Panc1 (cell line): Measurements from ENCODE around the gene KRT73. TPM values are rescaled to one million over a fixed set of nuclear protein-coding genes. Genes with fewer than 3 reads are reported as not detected.

Source experiments
- ATAC-seq: fragments of 200-7000 bp; cut with Tn5 transposase; 2 replicates; pipeline ENCODE4 v1.9.1; 2020; ENCODE audit warnings: mild to moderate bottlenecking, moderate library complexity
- BruUV-seq: library from RNA; stranded (reverse); fragments of 400-500 nt; replicated peaks from 2 replicates; lab custom pipeline; 2021; lab: Mats Ljungman, UMichigan
- CTCF ChIA-PET: fragments of 300-600 bp; sonication (Branson Sonifier 250); formaldehyde crosslinking; loops from one replicate; lab custom pipeline; 2022; ENCODE audit warnings: antibody characterized with exemption; lab: Charles Lee
- POLR2A ChIA-PET: fragments of 300-600 bp; sonication (Branson Sonifier 250); formaldehyde crosslinking; loops from one replicate; lab custom pipeline; 2022; ENCODE audit warnings: antibody characterized with exemption; lab: Charles Lee
- DNase-seq: peaks from one replicate; pipeline ENCODE4 v3.0.0-alpha.2; 2010; ENCODE audit warnings: low read depth, low spot score
- H3K27ac ChIP-seq: 2 replicates; pipeline ENCODE4 v1.5.1; 2011; ENCODE audit warnings: mild to moderate bottlenecking, low read length, inconsistent platforms
- H3K27me3 ChIP-seq: fragments of 200-500 bp; sonication (Bioruptor generic); 2 replicates; pipeline ENCODE4 v1.6.0; 2014; ENCODE audit warnings: low read length, inconsistent platforms; ENCODE audit not compliant: control insufficient read depth, insufficient read depth
- H3K36me3 ChIP-seq: fragments of 200-500 bp; sonication (Bioruptor generic); 2 replicates; pipeline ENCODE4 v1.5.1; 2014; ENCODE audit warnings: inconsistent platforms, mild to moderate bottlenecking, low read length, moderate library complexity; ENCODE audit not compliant: control insufficient read depth, insufficient read depth
- H3K4me1 ChIP-seq: 2 replicates; pipeline ENCODE4 v1.5.1; 2011; ENCODE audit warnings: inconsistent platforms, mild to moderate bottlenecking, low read length, moderate library complexity; ENCODE audit not compliant: control insufficient read depth, insufficient read depth
- H3K4me3 ChIP-seq, 2 experiments: 2 replicates each; pipeline ENCODE4 v1.5.1; 2011 to 2012; ENCODE audit warnings: low read depth in 2 of 2, low read length in 2 of 2, mild to moderate bottlenecking in 2 of 2, inconsistent platforms in 1 of 2, moderate library complexity in 1 of 2
- H3K9me3 ChIP-seq: fragments of 200-500 bp; sonication (Bioruptor generic); 2 replicates; pipeline ENCODE4 v1.5.1; 2014; ENCODE audit warnings: low read depth, mild to moderate bottlenecking, inconsistent platforms, low read length, moderate library complexity; ENCODE audit not compliant: control insufficient read depth, insufficient read depth
- CTCF ChIP-seq: fragments of 450-650 bp; IDR thresholded peaks from 2 replicates; pipeline ENCODE4 v1.5.1; 2017; ENCODE audit warnings: mild to moderate bottlenecking
- POLR2AphosphoS5 ChIP-seq: IDR thresholded peaks from 2 replicates; pipeline ENCODE4 v1.6.1; 2012; ENCODE audit warnings: mild to moderate bottlenecking, low read depth, low read length, moderate library complexity
- REST ChIP-seq, 2 experiments: IDR thresholded peaks; 2 replicates each; pipeline ENCODE4 v1.6.1; 2011 to 2012; ENCODE audit warnings: low read depth in 2 of 2, control low read depth in 1 of 2, low read length in 1 of 2, mild to moderate bottlenecking in 1 of 2, moderate library complexity in 1 of 2; ENCODE audit not compliant: insufficient read depth in 1 of 2
- SIN3A ChIP-seq: IDR thresholded peaks from 2 replicates; pipeline ENCODE4 v1.6.1; 2012; ENCODE audit warnings: low read depth, mild to moderate bottlenecking, low read length, moderate library complexity, borderline replicate concordance; ENCODE audit not compliant: insufficient read depth
- TCF7L2 ChIP-seq: IDR thresholded peaks from 2 replicates; pipeline ENCODE4 v1.6.1; 2011; ENCODE audit warnings: mild to moderate bottlenecking, low read depth, low read length, inconsistent platforms
- in situ Hi-C: cut with HindIII; loops from 2 replicates; pipeline ENCODE4 v1.10.0; 2016; ENCODE audit warnings: low sequenced_read_pairs, low pct_unique_long_range_greater_than_20kb
- intact Hi-C: fragments of 100-400 bp; cut with micrococcal nuclease; formaldehyde crosslinking; loops from one replicate; pipeline ENCODE4 v1.10.0; 2022; ENCODE audit not compliant: unreplicated experiment
- total RNA-seq: library from RNA; stranded (reverse); gene quantifications from one replicate; pipeline ENCODE4 v1.2.1, GENCODE V29; 2021; ENCODE audit not compliant: unreplicated experiment

KRT73 gene
- total RNA-seq, 1 experiment from 2014 or later, result not detected

- peaks cover 29% of the 10 kb centered on the region for H3K27me3 ChIP-seq
- DNase-seq (no peak), ATAC-seq (peak; percentile 66)
- no peaks in the 10 kb centered on the region for H3K4me1 ChIP-seq
- CTCF ChIA-PET, result no interaction called here
- H3K4me3 ChIP-seq, result no peak overlapping the region
- H3K36me3 ChIP-seq, result no peaks in the 10 kb centered on the region
- no peaks in the 10 kb centered on the region for H3K9me3 ChIP-seq
- TF ChIP-seq POLR2AphosphoS5 (no peak), REST (IDR thresholded peaks at IDR 0.05; ENCODE audit: insufficient read depth in 1 of 2, low read depth in 2 of 2, low read length in 1 of 2) (no peak), CTCF (no peak), TCF7L2 (no peak)
- H3K27ac ChIP-seq, result no peak overlapping the region
- in situ Hi-C loops (no loop called here), intact Hi-C loops (no loop called here)
- no TSS peak for BruUV-seq
- POLR2A ChIA-PET, result interaction anchor here (0.7 kb wide), 1 partner anchor 790 kb away, joined by 6 read pairs; no protein-coding TSS in a partner anchor
These were observed 56.4 kb downstream of the KRT73 start for GRCh38 chr12:52561880-52562449.

GRCh38 chr12:52559979-52560378 lies 58.4 kb downstream of the KRT73 start:
- DNase-seq (no peak), ATAC-seq (no peak)
- CTCF ChIA-PET, result interaction anchor here (0.5 to 0.7 kb wide), 3 partner anchors 188 to 466 kb away, joined by 3 read pairs; no protein-coding TSS in a partner anchor
- Histone ChIP-seq H3K4me3 (no peak overlapping the region), H3K36me3 (no peaks in the 10 kb centered on the region), H3K27me3 (peaks cover 24% of the 10 kb centered on the region), H3K27ac (no peak overlapping the region), H3K4me1 (no peaks in the 10 kb centered on the region), H3K9me3 (no peaks in the 10 kb centered on the region)
- in situ Hi-C loops, result no loop called here
- BruUV-seq, result no TSS peak
- intact Hi-C loops, result no loop called here
- POLR2A ChIA-PET, result no interaction called here
- no peak for TF ChIP-seq TCF7L2
- TF ChIP-seq POLR2AphosphoS5, result no peak
- TF ChIP-seq REST (IDR thresholded peaks at IDR 0.05; ENCODE audit: insufficient read depth in 1 of 2, low read depth in 2 of 2, low read length in 1 of 2), result no peak
- TF ChIP-seq SIN3A, result no peak
- TF ChIP-seq CTCF, result no peak
